CD14-positive monocyte (primary cell): ENCODE measurements around the gene SGK1. TPM values are rescaled to one million over a fixed set of nuclear protein-coding genes. Genes with fewer than 3 reads are reported as not detected.
A peak's percentile ranks its signal among the peaks of the same experiment; 100 is the strongest.

ENCODE experiments used
- DNase-seq, 3 donors: peaks; one replicate each; pipeline ENCODE4 v3.0.0-alpha.2; 2011 to 2022
- H2AFZ ChIP-seq: 2 replicates; pipeline ENCODE4 v1.6.0; 2012; ENCODE audit warnings: mild to moderate bottlenecking, low read depth, low read length, inconsistent platforms; ENCODE audit not compliant: insufficient read depth, poor library complexity, severe bottlenecking
- H3K27ac ChIP-seq, 2 donors: 1 replicate in 1 of 2; 2 replicates in 1 of 2; pipeline ENCODE4 v1.5.1; 2012 to 2013; ENCODE audit warnings: low read length in 2 of 2, control low read depth in 1 of 2, inconsistent platforms in 1 of 2, low read depth in 1 of 2, mild to moderate bottlenecking in 1 of 2
- H3K27me3 ChIP-seq, 2 donors: one replicate each; pipeline versions ENCODE4 v1.6.0 to v1.6.1; 2011 to 2013; ENCODE audit warnings: low read length in 2 of 2; ENCODE audit not compliant: control insufficient read depth in 2 of 2, insufficient read depth in 2 of 2
- H3K36me3 ChIP-seq, 2 donors: replicated peaks in 1 of 2; 1 replicate in 1 of 2; 2 replicates in 1 of 2; pipeline versions ENCODE4 v1.5.1 to v1.6.1; 2012 to 2013; ENCODE audit warnings: low read length in 2 of 2, control low read depth in 1 of 2, inconsistent platforms in 1 of 2, mild to moderate bottlenecking in 1 of 2; ENCODE audit not compliant: insufficient read depth in 2 of 2, control insufficient read depth in 1 of 2
- H3K4me1 ChIP-seq, 2 donors: 1 replicate in 1 of 2; 2 replicates in 1 of 2; pipeline versions ENCODE4 v1.5.1 to v1.6.1; 2012 to 2013; ENCODE audit warnings: low read length in 2 of 2, control low read depth in 1 of 2, inconsistent platforms in 1 of 2, mild to moderate bottlenecking in 1 of 2, moderate library complexity in 1 of 2; ENCODE audit not compliant: insufficient read depth in 2 of 2, control insufficient read depth in 1 of 2
- H3K4me2 ChIP-seq: replicated peaks from 2 replicates; pipeline ENCODE3; 2012; ENCODE audit warnings: low read length, moderate library complexity, mild to moderate bottlenecking; ENCODE audit not compliant: poor library complexity, severe bottlenecking; ENCODE audit errors: extremely low read depth
- H3K4me3 ChIP-seq, 3 experiments: fragments of 200-600 bp in 1 of 3; sonication (generic) in 1 of 3; replicated peaks in 1 of 3; 1 replicate in 2 of 3; 2 replicates in 1 of 3; pipeline ENCODE4 v1.5.1; 2011 to 2013; ENCODE audit warnings: low read length in 3 of 3, mild to moderate bottlenecking in 3 of 3, control low read depth in 2 of 3, low read depth in 2 of 3, inconsistent platforms in 1 of 3, moderate library complexity in 1 of 3
- H3K79me2 ChIP-seq: 2 replicates; pipeline ENCODE4 v1.6.0; 2012; ENCODE audit warnings: mild to moderate bottlenecking, control low read depth, inconsistent platforms, low read length, moderate library complexity; ENCODE audit not compliant: insufficient read depth
- H3K9ac ChIP-seq: 2 replicates; pipeline ENCODE4 v1.6.0; 2017; ENCODE audit warnings: low read length, mild to moderate bottlenecking; ENCODE audit not compliant: insufficient read depth, poor library complexity, severe bottlenecking
- H3K9me3 ChIP-seq, 2 donors: replicated peaks in 1 of 2; 1 replicate in 1 of 2; 2 replicates in 1 of 2; pipeline versions ENCODE4 v1.5.1 to v1.6.1; 2012 to 2013; ENCODE audit warnings: low read length in 2 of 2, control low read depth in 1 of 2; ENCODE audit not compliant: control insufficient read depth in 1 of 2, insufficient read depth in 1 of 2
- H4K20me1 ChIP-seq: 2 replicates; pipeline ENCODE4 v1.6.0; 2012; ENCODE audit warnings: mild to moderate bottlenecking, low read length, control low read depth, moderate library complexity; ENCODE audit not compliant: insufficient read depth
- H3K27ac Mint-ChIP-seq, 7 donors: one replicate each; pipeline ENCODE4 v1.8.0; 2020; ENCODE audit warnings: mild to moderate bottlenecking in 7 of 7, mixed read lengths in 7 of 7, moderate library complexity in 6 of 7, inconsistent platforms in 2 of 7
- H3K27me3 Mint-ChIP-seq, 3 donors: one replicate each; pipeline ENCODE4 v1.8.0; 2021 to 2022; ENCODE audit warnings: low read depth in 3 of 3, mild to moderate bottlenecking in 3 of 3, mixed read lengths in 3 of 3, moderate library complexity in 3 of 3, inconsistent platforms in 1 of 3
- H3K36me3 Mint-ChIP-seq, 2 donors: one replicate each; pipeline ENCODE4 v1.8.0; 2020; ENCODE audit warnings: mixed read lengths in 2 of 2, inconsistent platforms in 1 of 2, mild to moderate bottlenecking in 1 of 2
- H3K4me1 Mint-ChIP-seq: one replicate; pipeline ENCODE4 v1.8.0; 2020; ENCODE audit warnings: mild to moderate bottlenecking, mixed read lengths
- H3K4me3 Mint-ChIP-seq, 2 donors: one replicate each; pipeline ENCODE4 v1.8.0; 2020; ENCODE audit warnings: mild to moderate bottlenecking in 2 of 2, mixed read lengths in 2 of 2, moderate library complexity in 1 of 2
- H3K9me3 Mint-ChIP-seq, 7 donors: one replicate each; pipeline ENCODE4 v1.8.0; 2020 to 2022; ENCODE audit warnings: mixed read lengths in 7 of 7, mild to moderate bottlenecking in 6 of 7, moderate library complexity in 6 of 7, inconsistent platforms in 2 of 7
- WGBS: methylation state at CpG from one replicate; pipeline ENCODE4 v1.1.5; 2013; ENCODE audit warnings: missing lambda C conversion rate; ENCODE audit not compliant: insufficient coverage; 5-methylcytosine and 5-hydroxymethylcytosine counted together
- intact Hi-C, 2 donors: fragments of 100-400 bp; cut with micrococcal nuclease; formaldehyde crosslinking; loops; one replicate each; pipeline versions ENCODE4 v1.15.0 to v1.15.1; 2023
- polyA plus RNA-seq, 3 donors: library from polyadenylated mRNA; depleted of rRNA in 1 of 3; unstranded in 2 of 3; stranded (reverse) in 1 of 3; fragments of 300-500 nt in 2 of 3; fragments of >200 nt in 1 of 3; fragmentation: Illumina TruSeq in 2 of 3; gene quantifications; 1 replicate in 2 of 3; 2 replicates in 1 of 3; pipeline ENCODE4 v1.2.3, GENCODE V29; 2012 to 2021
- TF ChIP-seq, protein P1 (sequence below): fragments of 200-600 bp; IDR thresholded peaks from one replicate; pipeline ENCODE4 v1.8.0; 2022; ENCODE audit warnings: antibody characterized with exemption, mild to moderate bottlenecking

Gene SGK1
- polyA plus RNA-seq, 3 donors, result 373 to 419 (median 407) TPM

DNA sequence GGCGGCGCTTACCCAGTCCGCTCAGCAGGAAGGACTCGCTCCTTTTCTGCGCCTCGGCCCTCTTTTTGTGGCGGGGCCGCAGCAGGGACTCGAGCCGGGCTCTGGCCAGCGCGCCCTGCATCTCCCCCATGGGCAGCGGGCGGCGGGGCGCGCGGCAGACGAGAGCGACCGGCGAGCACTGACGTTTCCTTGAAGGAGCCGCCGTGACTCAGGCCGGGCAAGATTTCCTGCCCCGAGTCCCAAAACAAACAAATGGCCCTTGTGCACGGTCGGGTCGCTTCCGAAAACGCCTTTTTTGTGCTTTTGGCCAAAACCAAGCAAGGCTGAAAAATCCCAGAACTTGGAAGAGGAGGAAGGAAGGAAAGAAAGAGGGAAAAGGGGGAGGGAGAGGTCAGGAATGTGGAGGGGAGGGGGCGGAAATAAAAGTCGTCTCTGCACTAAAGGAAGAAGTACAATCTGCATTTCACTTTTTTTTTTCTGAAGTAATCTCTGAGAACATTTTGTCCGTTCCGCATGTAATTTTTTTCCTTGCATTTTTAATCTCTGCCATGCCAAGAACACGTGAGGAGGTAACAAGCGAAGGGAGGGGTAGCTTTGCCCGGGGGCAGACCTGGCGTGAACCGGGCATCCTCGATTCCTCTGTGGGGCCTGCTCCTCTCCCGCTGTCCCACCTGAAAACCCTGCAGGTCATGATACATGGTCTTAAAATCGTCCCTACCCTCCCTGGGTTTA is 142.2 kb downstream of the SGK1 start:
- Histone ChIP-seq H2AFZ (peak overlapping the region; percentile 70), H3K27ac (peak overlapping the region; percentile 97 to 99), H3K4me3 (peak overlapping the region; percentile 64 to 97 (median 95)), H3K4me1 (peaks cover 50 to 61% of the 10 kb centered on the region in 2 donors), H3K79me2 (peaks cover 57% of the 10 kb centered on the region), H3K27me3 (no peaks in the 10 kb centered on the region), H3K4me2 (peak overlapping the region; percentile 83), H4K20me1 (peaks cover 39% of the 10 kb centered on the region), H3K36me3 (peaks cover 32 to 33% of the 10 kb centered on the region in 2 donors), H3K9me3 (no peaks in the 10 kb centered on the region), H3K9ac (peak overlapping the region; percentile 99)
- intact Hi-C loops, result loop anchor here (2.0 to 10.0 kb wide), 8 partner anchors 42 to 539 kb away; no protein-coding TSS in a partner anchor
- peak overlapping the region; percentile 97 to 100 (median 99) for H3K27ac Mint-ChIP-seq
- H3K27me3 Mint-ChIP-seq, result peaks cover 2 to 4% (median 3%) of the 10 kb centered on the region in 3 donors
- peaks cover 50% of the 10 kb centered on the region for H3K4me1 Mint-ChIP-seq
- TF ChIP-seq, protein P1, sequence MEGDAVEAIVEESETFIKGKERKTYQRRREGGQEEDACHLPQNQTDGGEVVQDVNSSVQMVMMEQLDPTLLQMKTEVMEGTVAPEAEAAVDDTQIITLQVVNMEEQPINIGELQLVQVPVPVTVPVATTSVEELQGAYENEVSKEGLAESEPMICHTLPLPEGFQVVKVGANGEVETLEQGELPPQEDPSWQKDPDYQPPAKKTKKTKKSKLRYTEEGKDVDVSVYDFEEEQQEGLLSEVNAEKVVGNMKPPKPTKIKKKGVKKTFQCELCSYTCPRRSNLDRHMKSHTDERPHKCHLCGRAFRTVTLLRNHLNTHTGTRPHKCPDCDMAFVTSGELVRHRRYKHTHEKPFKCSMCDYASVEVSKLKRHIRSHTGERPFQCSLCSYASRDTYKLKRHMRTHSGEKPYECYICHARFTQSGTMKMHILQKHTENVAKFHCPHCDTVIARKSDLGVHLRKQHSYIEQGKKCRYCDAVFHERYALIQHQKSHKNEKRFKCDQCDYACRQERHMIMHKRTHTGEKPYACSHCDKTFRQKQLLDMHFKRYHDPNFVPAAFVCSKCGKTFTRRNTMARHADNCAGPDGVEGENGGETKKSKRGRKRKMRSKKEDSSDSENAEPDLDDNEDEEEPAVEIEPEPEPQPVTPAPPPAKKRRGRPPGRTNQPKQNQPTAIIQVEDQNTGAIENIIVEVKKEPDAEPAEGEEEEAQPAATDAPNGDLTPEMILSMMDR, result no peak
- peaks cover 0 to 3% (median 0%) of the 10 kb centered on the region in 7 donors for H3K9me3 Mint-ChIP-seq
- H3K36me3 Mint-ChIP-seq, result peaks cover 43 to 48% of the 10 kb centered on the region in 2 donors
- DNase-seq, result peak; percentile 61 to 76 (median 74)
- WGBS, result under 1% methylated on average over 30 of the region's 44 CpGs
- peak overlapping the region; percentile 99 to 100 for H3K4me3 Mint-ChIP-seq

DNA sequence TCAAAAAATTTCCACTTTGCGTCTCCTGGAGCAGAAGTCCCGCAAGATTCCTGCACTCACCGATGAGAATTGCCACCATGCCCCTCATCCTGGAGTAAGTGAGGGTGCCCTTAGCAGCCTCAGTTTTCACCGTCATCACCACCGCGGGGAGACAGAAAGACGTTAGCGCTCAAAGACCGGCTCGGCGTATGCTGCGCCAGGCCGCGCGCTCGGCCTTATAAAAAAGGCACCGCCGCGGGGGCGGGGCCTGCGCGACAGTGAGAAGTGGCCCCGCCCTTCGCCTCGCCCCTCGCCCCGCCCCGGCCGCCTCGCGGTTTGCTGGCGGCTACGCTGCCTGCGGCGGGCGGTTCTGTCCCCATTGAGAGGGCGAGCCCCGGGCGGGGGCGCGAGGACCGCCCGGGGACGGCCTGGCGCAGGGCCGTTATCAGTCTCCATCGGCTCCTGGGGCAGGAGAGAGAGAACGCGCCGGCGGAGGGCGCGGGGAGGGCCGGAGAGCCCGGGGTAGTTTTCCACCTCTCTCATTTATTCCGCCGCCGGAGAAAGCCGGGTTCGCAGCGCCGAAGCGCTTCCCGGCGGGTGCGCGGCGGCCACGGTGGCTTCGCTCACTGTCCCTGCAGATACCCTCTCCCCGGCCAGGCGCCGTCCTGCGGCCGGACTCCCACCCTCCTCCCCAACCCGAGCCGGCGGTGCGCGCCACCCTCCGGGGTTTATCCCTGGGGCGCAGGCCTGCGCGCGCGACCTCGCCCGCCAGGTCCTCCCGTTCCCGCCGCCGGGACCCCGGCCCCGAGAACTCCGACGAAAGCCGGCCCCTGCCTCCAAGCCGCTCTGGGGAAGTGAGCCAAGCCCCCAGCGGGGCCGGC is 143.0 kb downstream of the SGK1 start:
- H3K4me2 ChIP-seq, result peak overlapping the region; percentile 83
- Mint-ChIP-seq H3K27me3 (peaks cover 2 to 4% (median 2%) of the 10 kb centered on the region in 3 donors), H3K4me1 (peaks cover 58% of the 10 kb centered on the region), H3K36me3 (peaks cover 51 to 54% of the 10 kb centered on the region in 2 donors), H3K9me3 (peaks cover 0 to 3% (median 0%) of the 10 kb centered on the region in 7 donors), H3K27ac (peak overlapping the region; percentile 97 to 100 (median 99)), H3K4me3 (peak overlapping the region; percentile 100)
- no peaks in the 10 kb centered on the region for H3K27me3 ChIP-seq
- H3K4me1 ChIP-seq, result peaks cover 58 to 69% of the 10 kb centered on the region in 2 donors
- H3K79me2 ChIP-seq, result peaks cover 57% of the 10 kb centered on the region
- H3K9me3 ChIP-seq, result no peaks in the 10 kb centered on the region
- peak overlapping the region; percentile 97 to 99 for H3K27ac ChIP-seq
- peaks cover 47% of the 10 kb centered on the region for H4K20me1 ChIP-seq
- DNase-seq, result peak; percentile 89 to 92 (median 91)
- H3K4me3 ChIP-seq, result peak overlapping the region; percentile 83 to 97 (median 95)
- peaks cover 40 to 41% of the 10 kb centered on the region in 2 donors for H3K36me3 ChIP-seq
- intact Hi-C loops, result loop anchor here (2.0 to 10.0 kb wide), 9 partner anchors 42 to 647 kb away; no protein-coding TSS in a partner anchor
- H3K9ac ChIP-seq, result peak overlapping the region; percentile 99
- TF ChIP-seq, protein P1, result no peak
- under 1% methylated on average over 97 of the region's 100 CpGs for WGBS
- peak overlapping the region; percentile 70 for H2AFZ ChIP-seq
